Stimulated activated CD8-positive, alpha-beta memory T cell treated with anti-CD3 and anti-CD28 coated beads, Interleukin-15, amount 100 ng/mL, for 1 hour (primary cell): ENCODE data around the gene HOXB6.

Experiments
- DNase-seq: peaks from one replicate; pipeline ENCODE4 v3.0.0-alpha.2; 2020; ENCODE audit warnings: low read depth

HOXB6 gene

DNA sequence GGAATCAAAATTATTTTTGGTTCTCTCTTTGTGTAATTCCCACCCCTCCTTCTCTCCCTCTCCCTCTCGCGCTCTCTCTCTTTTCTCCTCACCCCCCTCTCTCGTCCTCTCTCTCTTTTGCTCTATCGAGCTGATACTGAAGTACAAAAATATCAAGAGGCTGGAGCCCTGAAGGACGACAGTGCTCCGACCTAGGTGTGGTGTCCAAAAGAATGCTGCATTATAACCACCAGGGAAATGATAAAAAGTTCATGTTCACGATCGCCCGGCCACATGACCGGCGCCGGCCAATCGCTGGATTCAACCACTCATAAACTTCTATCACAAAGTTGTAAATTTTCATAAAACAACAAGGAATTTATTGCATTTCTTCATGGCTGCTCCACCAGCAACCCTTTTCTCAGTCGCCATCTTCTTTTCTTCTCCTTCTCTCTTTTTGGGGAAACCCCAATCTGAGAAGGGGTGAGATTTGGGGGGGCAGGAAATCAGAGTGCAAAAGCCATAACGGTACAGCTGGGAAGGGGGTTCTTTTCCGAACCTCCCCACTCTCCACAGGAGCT is at the start of gene HOXB6:
HOXB6 (minus strand) TSS at position 217 of the 560 bp plus-strand sequence. CDS start 6,836 bp downstream, outside the sequence.
- DNase-seq = no peak

DNA sequence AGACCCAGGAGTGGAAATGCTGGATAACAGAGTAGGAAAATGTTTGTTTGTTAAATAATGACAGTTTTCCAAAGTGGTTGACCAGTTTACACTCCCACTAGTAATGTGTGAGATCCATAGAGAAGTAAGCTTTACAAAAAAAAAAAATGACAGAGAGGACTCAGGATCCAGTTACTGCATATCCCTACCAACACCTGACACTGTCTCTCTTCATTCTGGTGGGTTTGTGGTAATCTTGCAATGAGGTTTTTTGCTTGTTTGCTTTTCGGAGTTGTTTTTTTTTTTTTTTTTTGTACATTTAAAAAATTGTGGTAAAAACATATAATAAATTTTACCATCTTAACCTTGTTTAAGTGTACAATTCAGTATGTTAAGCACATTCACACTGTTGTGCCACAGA is 45.0 kb upstream of the HOXB6 start:
- no peak for DNase-seq

DNA sequence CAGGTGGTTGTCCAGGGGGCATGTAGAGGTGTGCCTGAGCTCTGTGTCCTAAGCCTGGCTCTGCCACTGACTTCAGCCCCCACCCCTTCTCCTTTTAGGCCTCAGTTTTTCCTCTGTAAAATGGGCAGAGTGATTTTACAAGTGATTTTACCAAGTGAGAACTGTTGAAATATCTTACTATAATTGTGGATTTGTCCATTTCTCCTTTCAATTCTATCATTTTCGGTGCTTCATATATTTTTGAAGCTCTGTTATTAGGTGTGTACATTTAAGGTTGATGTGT is 43.1 kb upstream of the HOXB6 start:
- no peak for DNase-seq

DNA sequence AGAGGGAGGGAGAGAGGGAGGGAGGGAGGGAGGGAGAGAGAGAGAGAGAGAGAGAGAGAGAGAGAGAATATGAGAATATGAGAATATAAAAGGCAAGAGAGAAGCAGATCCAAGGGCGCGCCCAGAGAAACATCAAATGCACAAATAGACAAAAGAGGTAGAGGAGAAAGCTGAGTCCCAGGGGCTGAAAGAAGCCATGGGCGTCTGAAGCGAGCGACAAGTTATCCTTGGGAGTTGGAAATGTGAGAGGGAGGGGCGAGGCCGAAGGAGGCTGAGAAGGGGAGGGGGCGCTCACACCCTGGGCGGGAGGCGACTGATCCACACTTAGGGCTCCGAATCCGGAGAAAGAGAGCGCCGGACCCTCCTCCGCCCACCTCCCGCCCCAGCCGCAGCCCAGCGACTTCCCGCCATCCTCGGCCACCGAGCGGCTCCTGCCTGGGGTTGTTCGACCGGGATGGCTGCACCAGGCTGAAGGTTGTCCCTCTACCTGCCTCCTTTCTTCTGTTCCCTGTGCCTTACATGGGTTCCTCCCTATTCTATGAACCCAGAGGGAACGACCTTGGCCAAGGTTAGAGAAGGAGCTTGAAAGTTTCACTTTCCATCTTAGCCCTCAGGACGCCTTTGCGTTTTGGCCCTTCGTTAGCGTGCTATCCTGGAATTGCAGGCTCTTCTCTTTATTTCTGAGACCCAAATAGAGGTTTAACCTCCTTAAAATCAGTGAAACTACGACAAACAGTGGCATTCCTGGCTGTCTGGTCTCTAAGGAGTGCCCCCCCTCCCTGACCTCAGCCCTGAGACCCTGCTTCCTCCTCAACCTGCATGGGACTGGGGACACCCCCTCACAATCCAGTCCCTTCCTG is 42.5 kb upstream of the HOXB6 start:
- no peak for DNase-seq

- no peak for DNase-seq
These were observed 41.7 kb upstream of the HOXB6 start for GRCh38 chr17:48646183-48647102.

GRCh38 chr17:48645639-48646182 is 40.9 kb upstream of the HOXB6 start:
- DNase-seq = no peak

- DNase-seq = no peak
These were observed 40.2 kb upstream of the HOXB6 start for GRCh38 chr17:48644910-48645557.

- no peak for DNase-seq
These were observed 39.4 kb upstream of the HOXB6 start for GRCh38 chr17:48644159-48644558.

GRCh38 chr17:48643697-48644012 is 38.9 kb upstream of the HOXB6 start:
- no peak for DNase-seq

DNA sequence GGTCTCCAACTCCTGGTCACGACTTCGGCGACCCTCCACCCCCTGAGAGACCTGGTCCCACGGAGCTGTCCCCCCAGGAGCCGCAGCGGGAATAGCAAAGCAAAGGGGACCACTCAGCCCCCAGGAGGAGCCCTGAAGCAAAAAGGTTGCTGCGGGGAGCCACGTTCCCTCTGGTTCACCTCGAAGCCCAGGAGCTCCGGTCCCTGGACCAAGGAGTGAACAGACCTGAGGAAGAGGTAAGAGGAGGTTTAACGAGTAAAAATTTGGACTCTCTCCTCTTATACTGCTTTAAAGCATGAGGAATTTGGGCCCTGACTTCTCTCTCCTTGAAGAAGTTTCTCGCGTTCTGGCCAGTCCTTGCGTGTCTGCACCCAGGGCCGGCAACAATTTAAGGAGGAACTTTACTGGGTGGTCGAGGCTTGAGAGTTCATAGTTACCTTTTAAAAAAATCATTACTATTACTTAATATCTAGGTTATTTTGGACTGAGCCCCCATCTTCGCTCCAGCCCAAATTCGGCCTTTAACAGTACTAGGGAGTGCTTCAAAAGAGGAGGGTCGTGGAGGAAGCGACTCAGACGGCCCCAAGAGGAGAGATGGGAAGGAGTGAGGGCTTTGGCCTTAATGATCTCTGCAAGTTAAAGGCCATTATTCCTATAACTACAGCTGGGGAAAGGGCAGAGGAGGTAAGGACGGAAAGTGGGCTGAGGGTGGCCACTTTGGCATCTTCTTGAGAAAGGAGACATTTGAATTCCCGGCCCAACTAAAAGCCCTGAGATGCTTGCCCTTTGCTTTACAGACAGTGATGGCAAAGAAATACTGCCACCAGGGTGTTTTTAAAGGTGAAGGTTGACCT is 38.3 kb upstream of the HOXB6 start:
- DNase-seq = no peak

DNA sequence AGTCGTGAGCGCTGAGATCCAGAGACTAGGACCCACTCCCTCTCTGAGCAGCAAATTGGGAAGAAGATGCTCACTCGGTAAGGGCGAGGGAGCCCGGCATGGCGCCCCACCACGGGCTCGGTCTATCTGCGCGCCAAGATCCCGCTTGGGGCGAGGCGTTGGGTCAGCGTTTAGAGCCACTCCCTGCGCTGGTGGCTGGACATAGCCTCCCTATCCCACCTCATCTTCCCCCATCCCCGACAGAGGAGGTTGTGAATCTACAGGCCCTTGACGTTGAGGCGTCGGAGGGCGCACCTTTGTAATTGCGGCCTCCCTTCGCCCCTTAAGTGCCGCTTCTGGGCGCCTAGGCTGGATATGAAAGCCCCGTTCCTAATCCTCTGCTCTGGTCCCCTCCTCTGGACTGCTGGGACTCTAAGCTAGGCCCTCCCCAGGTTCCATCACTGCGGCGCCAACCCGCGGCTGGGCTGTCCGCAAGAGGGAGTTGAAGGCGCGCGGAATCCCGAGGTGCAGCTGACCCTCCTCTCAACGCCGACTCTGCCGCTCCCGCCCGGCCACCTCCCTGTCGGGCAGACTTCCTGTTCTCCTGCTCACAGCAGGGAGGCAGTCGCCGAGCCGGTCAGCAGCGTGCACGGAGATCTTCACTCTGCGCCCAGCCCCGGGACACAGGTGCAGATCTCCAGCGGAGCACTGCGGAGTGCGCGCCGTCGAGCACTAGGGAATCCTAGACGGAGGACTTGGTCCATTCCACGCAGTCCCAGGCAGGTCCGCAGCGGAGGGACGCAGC is 37.5 kb upstream of the HOXB6 start:
- DNase-seq = no peak

- DNase-seq = no peak
These were observed 36.8 kb upstream of the HOXB6 start for GRCh38 chr17:48641541-48642058.

GRCh38 chr17:48640858-48641180 is 36.0 kb upstream of the HOXB6 start:
- DNase-seq = no peak

DNA sequence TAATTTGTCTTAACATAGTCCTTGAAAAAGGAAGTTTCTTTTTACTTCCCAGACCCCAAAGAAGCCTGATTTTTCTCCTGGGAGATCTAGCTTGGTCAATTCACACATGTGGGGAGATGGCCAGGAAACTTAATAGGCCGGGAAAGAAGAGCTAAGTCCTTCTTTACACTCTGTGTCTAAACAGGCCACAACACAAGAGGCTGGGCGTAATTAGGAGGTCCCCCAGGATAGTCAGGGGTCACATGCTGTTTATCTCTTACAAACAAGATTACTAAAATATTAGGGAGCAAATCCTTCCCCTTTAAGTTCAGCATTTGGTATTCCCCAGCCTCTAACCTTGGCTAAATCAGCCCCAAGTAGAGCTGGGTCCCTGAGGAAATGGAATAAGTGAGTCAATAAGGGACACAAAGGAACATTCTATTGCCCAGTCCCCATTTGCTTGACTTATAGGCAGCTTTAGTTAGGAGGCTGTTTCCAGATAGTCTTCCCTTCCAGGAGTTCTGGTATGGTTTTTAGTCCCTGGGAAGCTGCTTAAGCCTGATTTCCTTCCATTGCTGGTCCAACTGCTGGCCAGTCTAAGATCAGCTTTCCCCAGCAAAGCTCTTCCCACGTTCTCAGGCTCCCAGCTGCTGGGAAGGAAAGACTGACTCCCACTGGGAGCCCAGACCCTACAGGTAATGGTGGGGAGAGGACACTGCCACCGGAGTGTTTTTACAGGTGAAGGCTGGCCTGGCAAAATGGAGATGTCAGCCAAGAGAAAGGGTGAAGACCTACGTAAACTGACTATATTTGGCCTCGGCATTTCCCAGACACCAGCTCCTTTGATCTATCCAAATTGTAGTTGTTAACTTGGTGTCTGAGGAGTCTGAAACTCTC is 35.4 kb upstream of the HOXB6 start:
- no peak for DNase-seq

GRCh38 chr17:48639136-48639535 is 34.4 kb upstream of the HOXB6 start:
- no peak for DNase-seq

DNA sequence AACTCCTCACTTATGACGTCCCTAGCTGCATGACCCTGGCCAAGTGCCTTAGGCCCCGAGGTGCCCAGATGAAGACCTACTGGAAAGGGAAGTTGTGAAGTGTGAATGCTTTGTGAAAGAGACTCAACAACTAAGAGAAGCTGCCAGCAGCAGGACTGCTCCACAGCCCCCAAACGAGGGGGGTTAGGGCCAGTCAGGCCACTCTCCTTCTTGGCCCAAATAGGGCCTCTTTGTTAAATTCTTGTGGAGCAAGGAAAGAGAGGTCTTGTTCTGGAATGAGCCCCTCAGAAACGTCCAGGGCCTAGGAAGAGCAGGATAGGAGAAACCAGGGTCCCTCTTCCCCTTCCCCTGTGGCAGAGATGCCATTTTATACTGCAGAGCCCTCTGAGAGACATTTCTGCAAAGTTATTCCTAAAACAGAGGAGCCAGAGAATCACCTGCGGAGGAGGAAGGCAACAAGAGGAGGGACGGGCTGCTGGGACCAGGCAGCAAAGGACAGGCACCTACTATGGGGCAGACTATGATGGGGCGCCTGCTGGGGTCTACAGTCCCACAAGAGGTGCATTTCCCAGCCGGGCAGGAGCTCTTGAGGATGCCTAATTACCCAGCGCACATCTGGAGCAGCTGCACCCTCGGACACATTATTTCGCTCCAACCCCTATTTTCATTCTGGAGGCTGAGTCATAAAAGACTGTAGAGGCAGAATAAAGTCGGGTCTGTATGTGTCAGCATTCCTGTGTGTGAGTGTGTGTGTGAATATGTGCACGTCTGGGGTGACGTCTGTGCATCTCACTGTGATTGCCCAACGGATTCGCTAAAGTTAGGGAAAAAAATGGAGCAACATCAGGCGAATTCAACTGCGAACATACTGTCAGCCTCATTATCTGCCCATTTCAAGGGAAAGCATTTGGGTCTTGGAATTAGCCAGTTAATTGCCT is 32.8 kb upstream of the HOXB6 start:
- DNase-seq = no peak

GRCh38 chr17:48636177-48637018 is 31.6 kb upstream of the HOXB6 start:
- peak; percentile 34 for DNase-seq
